OCI-LY1 (cell line): Measurements from ENCODE around the gene HOXD10.

ENCODE experiments used
- EZH2 ChIP-seq: fragments of 200-600 bp; sonication (generic), shearing (Covaris generic); IDR thresholded peaks from 2 replicates; pipeline ENCODE4 v1.8.0; 2017; ENCODE audit warnings: borderline replicate concordance, mixed run types, mild to moderate bottlenecking, antibody characterized with exemption, low read length, moderate library complexity, mixed read lengths
- TF ChIP-seq, protein P1 (sequence below): fragments of 200-600 bp; sonication (generic), shearing (Covaris generic); IDR thresholded peaks from 2 replicates; pipeline ENCODE4 v1.5.1; 2017; ENCODE audit warnings: mild to moderate bottlenecking, antibody characterized with exemption, low read length, moderate library complexity, mixed read lengths

DNA sequence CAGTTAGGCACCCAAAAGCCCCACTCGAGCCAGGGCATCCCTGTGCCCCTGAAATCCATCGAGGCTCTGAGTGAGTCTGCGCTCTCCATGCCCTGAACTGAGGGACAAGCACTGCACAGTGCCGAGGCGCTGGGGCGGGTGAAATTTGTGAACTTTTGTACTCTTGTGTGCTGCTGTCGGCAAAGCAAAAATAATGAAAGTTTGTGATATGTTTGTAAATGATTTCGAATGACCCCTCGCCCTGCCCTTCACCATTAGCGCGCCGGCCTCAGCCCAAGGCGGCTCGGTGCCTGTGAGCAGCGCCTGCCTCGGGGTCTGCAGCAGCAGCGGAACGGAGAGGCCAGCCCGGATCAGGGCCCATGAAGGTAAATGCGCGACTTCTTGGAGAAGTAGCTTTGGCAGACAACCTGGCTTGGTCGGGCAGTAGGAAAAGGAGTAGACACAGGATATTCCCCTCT, 32.9 kb downstream of the HOXD10 start:
- TF ChIP-seq, protein P1, sequence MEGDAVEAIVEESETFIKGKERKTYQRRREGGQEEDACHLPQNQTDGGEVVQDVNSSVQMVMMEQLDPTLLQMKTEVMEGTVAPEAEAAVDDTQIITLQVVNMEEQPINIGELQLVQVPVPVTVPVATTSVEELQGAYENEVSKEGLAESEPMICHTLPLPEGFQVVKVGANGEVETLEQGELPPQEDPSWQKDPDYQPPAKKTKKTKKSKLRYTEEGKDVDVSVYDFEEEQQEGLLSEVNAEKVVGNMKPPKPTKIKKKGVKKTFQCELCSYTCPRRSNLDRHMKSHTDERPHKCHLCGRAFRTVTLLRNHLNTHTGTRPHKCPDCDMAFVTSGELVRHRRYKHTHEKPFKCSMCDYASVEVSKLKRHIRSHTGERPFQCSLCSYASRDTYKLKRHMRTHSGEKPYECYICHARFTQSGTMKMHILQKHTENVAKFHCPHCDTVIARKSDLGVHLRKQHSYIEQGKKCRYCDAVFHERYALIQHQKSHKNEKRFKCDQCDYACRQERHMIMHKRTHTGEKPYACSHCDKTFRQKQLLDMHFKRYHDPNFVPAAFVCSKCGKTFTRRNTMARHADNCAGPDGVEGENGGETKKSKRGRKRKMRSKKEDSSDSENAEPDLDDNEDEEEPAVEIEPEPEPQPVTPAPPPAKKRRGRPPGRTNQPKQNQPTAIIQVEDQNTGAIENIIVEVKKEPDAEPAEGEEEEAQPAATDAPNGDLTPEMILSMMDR: no peak
- TF ChIP-seq EZH2: no peak
